Measurements from ENCODE around the gene ITGBL1. TPM values are rescaled to one million over a fixed set of nuclear protein-coding genes. Genes with fewer than 3 reads are reported as not detected.

The ITGBL1 gene
- total RNA-seq = 10 to 100 TPM in 1 of 4 donors, 1 to 10 TPM in 2, under 1 TPM in 1; 0.81 to 15.0 (median 1.6) TPM
- 1 to 10 TPM in 1 of 3 donors, under 1 TPM in 1, not detected in 1; 0.16 to 3.0 TPM for polyA plus RNA-seq

DNA sequence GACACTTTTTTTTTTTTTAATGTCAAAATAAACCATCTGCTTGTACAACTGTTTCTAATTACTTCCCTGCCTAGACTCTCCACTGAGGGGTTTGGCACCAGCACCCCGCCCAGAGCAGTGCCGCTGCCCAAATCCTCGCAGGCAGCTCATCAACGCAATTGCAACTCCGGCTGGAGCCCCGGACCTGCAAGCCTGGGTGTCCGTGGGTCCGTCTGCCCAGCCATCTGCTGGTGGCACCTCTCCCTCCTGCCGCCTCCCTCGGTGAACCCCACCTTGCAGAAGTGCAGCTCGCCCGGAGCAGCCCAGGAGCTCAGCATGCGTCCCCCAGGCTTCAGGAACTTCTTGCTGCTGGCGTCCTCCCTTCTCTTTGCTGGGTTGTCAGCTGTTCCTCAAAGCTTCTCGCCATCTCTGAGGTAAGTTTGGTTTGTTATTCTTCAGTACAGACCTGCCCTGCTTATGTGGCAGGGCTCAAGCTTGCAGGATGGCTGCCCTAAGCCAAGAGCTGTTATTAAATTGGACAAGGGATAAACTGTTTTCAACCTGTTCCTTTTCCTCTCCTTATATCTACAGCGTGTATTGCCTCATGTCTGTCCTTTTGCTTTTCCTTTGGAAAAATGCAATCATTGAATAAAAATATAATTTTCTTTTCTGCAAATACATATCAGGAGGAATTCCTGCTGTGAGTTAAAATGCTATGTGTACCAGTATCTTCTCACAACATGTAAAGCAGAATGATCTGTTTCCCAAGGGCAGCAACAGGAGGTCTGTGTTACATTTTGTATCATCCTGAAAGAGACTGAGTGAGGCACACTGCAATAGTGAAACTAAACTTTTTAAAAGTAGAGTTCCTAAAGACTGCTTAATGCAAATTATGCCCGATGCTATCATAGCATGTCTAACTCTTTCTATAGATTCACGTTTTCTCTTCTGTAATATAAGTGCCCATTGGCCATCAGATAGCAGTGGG lies at the start of gene ITGBL1:
Gene ITGBL1, plus strand, starts transcription at position 157 of the 967 bp plus-strand sequence. Its CDS starts 159 bp downstream, at position 316.
- Histone ChIP-seq H3K9me3 (no peaks in the 10 kb centered on the region), H3K27me3 (peaks cover 0 to 9% (median 0%) of the 10 kb centered on the region in 3 donors), H3K4me3 (peak within 1 kb of the TSS in 3 of 4 donors; percentile 20 to 42 (median 38)), H3K4me1 (peaks cover 0 to 14% (median 8%) of the 10 kb centered on the region in 4 donors), H3K36me3 (no peaks in the 10 kb centered on the region), H3K27ac (peak within 1 kb of the TSS in 1 of 4 donors; percentile 32)
- TF ChIP-seq EP300 (IDR thresholded peaks at IDR 0.05) (no peak), POLR2AphosphoS5 (IDR thresholded peaks at IDR 0.05) (no peak), POLR2A (IDR thresholded peaks at IDR 0.05) (no peak)
- TF ChIP-seq, protein P1, sequence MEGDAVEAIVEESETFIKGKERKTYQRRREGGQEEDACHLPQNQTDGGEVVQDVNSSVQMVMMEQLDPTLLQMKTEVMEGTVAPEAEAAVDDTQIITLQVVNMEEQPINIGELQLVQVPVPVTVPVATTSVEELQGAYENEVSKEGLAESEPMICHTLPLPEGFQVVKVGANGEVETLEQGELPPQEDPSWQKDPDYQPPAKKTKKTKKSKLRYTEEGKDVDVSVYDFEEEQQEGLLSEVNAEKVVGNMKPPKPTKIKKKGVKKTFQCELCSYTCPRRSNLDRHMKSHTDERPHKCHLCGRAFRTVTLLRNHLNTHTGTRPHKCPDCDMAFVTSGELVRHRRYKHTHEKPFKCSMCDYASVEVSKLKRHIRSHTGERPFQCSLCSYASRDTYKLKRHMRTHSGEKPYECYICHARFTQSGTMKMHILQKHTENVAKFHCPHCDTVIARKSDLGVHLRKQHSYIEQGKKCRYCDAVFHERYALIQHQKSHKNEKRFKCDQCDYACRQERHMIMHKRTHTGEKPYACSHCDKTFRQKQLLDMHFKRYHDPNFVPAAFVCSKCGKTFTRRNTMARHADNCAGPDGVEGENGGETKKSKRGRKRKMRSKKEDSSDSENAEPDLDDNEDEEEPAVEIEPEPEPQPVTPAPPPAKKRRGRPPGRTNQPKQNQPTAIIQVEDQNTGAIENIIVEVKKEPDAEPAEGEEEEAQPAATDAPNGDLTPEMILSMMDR (IDR thresholded peaks at IDR 0.05) = no peak
- 54 to 70% methylated on average over 18 of the region's 18 CpGs for whole genome bisulfite sequencing, 2 donors
- DNase-seq = no peak
- intact Hi-C loops (cut with DNase I) = no loop called here

GRCh38 chr13:101406791-101407190 lies 45.7 kb upstream of the ITGBL1 start:
- H3K4me1 ChIP-seq = no peaks in the 10 kb centered on the region
- no peaks in the 10 kb centered on the region for H3K27me3 ChIP-seq
- H3K9me3 ChIP-seq = no peaks in the 10 kb centered on the region
- no peak overlapping the region for H3K27ac ChIP-seq
- 64 to 84% methylated on average over 1 of the region's 1 CpG for WGBS, 2 donors
- DNase-seq = no peak
- intact Hi-C loops (cut with DNase I) = no loop called here
- H3K4me3 ChIP-seq = no peak overlapping the region
- no peaks in the 10 kb centered on the region for H3K36me3 ChIP-seq
- TF ChIP-seq POLR2AphosphoS5 (IDR thresholded peaks at IDR 0.05) = no peak

DNA sequence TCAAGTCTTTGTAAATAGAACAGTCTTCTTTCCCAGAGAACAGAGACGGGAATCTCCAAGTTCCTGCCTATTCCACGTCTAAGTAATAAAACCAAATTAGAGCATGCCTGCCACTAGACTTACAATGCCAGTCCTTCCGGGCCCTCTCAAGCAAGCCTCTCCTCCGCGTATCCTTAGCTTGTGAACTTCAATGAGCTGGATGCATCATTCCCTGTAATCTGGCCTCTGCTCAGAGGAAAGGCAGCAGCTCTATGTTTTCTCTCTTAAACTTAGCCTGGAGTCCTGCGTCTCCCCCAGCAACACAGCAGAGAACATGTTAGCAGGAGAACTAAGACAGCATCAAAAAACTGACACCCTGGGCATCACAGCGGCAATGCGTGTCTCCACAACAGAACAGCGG lies 44.3 kb upstream of the ITGBL1 start:
- Histone ChIP-seq H3K27ac (no peak overlapping the region), H3K4me1 (no peaks in the 10 kb centered on the region), H3K36me3 (no peaks in the 10 kb centered on the region), H3K9me3 (no peaks in the 10 kb centered on the region), H3K4me3 (no peak overlapping the region), H3K27me3 (no peaks in the 10 kb centered on the region)
- WGBS, 2 donors = 65 to 76% methylated on average over 9 of the region's 9 CpGs
- no peak for DNase-seq
- intact Hi-C loops (cut with DNase I) = no loop called here
- TF ChIP-seq EP300 (IDR thresholded peaks at IDR 0.05) (no peak), POLR2A (IDR thresholded peaks at IDR 0.05) (no peak), POLR2AphosphoS5 (IDR thresholded peaks at IDR 0.05) (no peak)
- TF ChIP-seq, protein P1 (IDR thresholded peaks at IDR 0.05) = no peak

GRCh38 chr13:101408992-101409656 lies 43.4 kb upstream of the ITGBL1 start:
- DNase-seq = no peak
- no peak for TF ChIP-seq EP300 (IDR thresholded peaks at IDR 0.05)
- TF ChIP-seq POLR2A (IDR thresholded peaks at IDR 0.05) = no peak
- no peak for TF ChIP-seq POLR2AphosphoS5 (IDR thresholded peaks at IDR 0.05)
- TF ChIP-seq, protein P1 (IDR thresholded peaks at IDR 0.05) = no peak
- Histone ChIP-seq H3K27me3 (no peaks in the 10 kb centered on the region), H3K4me3 (no peak overlapping the region), H3K27ac (no peak overlapping the region), H3K9me3 (no peaks in the 10 kb centered on the region), H3K4me1 (no peaks in the 10 kb centered on the region), H3K36me3 (no peaks in the 10 kb centered on the region)
- intact Hi-C loops (cut with DNase I) = no loop called here
- 56 to 66% methylated on average over 6 of the region's 6 CpGs for WGBS, 2 donors

DNA sequence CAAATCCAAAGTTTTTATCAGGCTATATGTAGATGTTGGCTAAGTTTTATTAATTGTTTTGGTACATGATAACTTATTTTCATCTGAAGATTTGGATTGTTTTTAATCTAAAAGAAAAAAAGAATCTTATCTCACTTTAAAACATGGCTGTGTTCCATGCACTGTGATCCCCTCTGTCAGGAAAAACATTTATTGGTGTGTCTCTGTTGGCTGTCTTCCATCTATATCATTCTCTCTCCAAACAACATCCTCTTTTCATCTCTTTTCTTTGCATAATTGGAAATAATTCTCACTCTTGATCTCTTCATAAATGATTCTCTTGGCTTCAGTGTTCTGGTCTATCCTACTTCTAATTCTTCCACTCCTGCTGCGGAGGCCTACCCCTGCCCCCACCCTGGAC lies 40.4 kb upstream of the ITGBL1 start:
- Histone ChIP-seq H3K4me1 (peaks cover 0 to 15% (median 11%) of the 10 kb centered on the region in 4 donors), H3K36me3 (no peaks in the 10 kb centered on the region), H3K4me3 (no peak overlapping the region), H3K27ac (no peak overlapping the region), H3K27me3 (peaks cover 9 to 26% (median 13%) of the 10 kb centered on the region in 3 donors), H3K9me3 (no peaks in the 10 kb centered on the region)
- no peak for TF ChIP-seq EP300 (IDR thresholded peaks at IDR 0.05)
- intact Hi-C loops (cut with DNase I) = no loop called here
- WGBS, 2 donors = 82 to 88% methylated on average over 1 of the region's 1 CpG
- no peak for DNase-seq

All from sigmoid colon (tissue), 7 donors.